Endothelial cell (in vitro differentiated cells): Measurements from ENCODE around the gene HYDIN. TPM values are rescaled to one million over a fixed set of nuclear protein-coding genes. Genes with fewer than 3 reads are reported as not detected.
"Not testable (repeated sequence)": the region's sequence is repeated elsewhere in the genome, so short reads cannot be mapped to it uniquely, and the experiment has no call there.

Experiments used
- DNase-seq: peaks from one replicate; pipeline ENCODE4 v3.0.0; 2021; ENCODE audit warnings: low spot score
- H3K27ac Mint-ChIP-seq: one replicate; pipeline ENCODE4 v1.8.0; 2021; ENCODE audit warnings: mixed read lengths, inconsistent platforms; ENCODE audit not compliant: unreplicated experiment
- H3K27me3 Mint-ChIP-seq: one replicate; pipeline ENCODE4 v1.8.0; 2021; ENCODE audit warnings: mild to moderate bottlenecking, moderate library complexity, mixed read lengths, inconsistent platforms; ENCODE audit not compliant: unreplicated experiment
- H3K36me3 Mint-ChIP-seq: one replicate; pipeline ENCODE4 v1.8.0; 2021; ENCODE audit warnings: mild to moderate bottlenecking, low read depth, mixed read lengths, inconsistent platforms; ENCODE audit not compliant: unreplicated experiment
- H3K4me1 Mint-ChIP-seq: one replicate; pipeline ENCODE4 v1.8.0; 2021; ENCODE audit warnings: mild to moderate bottlenecking, mixed read lengths, inconsistent platforms; ENCODE audit not compliant: unreplicated experiment
- H3K4me3 Mint-ChIP-seq: one replicate; pipeline ENCODE4 v1.8.0; 2021; ENCODE audit warnings: mild to moderate bottlenecking, mixed read lengths, inconsistent platforms; ENCODE audit not compliant: unreplicated experiment
- H3K9me3 Mint-ChIP-seq: one replicate; pipeline ENCODE4 v1.8.0; 2021; ENCODE audit warnings: mixed read lengths, inconsistent platforms; ENCODE audit not compliant: unreplicated experiment
- total RNA-seq: library from RNA; stranded (reverse); fragmentation: NEBNext Ultra II Directional; extraction: Animal tissue kit (Norgen Biotek cat#: 25700); gene quantifications from one replicate; pipeline ENCODE4 v1.2.1, GENCODE V29; 2021; ENCODE audit not compliant: unreplicated experiment

HYDIN gene
- total RNA-seq, 1 donor from 2014 or later: 2.5 TPM

- H3K27me3 Mint-ChIP-seq, H3K36me3 Mint-ChIP-seq, H3K27ac Mint-ChIP-seq, H3K4me1 Mint-ChIP-seq, DNase-seq, H3K4me3 Mint-ChIP-seq, H3K9me3 Mint-ChIP-seq: not testable (repeated sequence)
These were observed 275.6 kb downstream of the HYDIN start for GRCh38 chr16:70954922-70955321.

DNA sequence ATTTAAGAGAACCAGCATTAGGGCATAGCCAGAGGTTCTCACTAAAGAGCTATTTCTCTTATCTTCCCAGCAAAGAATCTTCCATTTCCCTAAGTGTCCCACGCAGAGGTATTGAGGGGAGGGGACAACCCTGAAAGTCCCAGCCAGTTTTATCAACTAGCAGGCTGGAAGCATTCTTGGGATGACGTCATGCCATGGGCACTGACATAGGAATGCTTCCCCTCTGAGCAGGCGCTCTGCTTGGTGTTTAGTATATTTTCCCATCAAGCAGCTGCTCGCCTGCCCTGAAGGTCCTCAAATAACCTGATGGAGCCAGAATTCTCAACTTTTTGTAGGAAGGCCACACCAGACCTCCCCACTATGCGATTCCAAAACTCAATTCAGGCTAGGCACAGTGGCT is 276.7 kb downstream of the HYDIN start:
- not testable (repeated sequence) for H3K4me3 Mint-ChIP-seq, H3K9me3 Mint-ChIP-seq, DNase-seq, H3K27me3 Mint-ChIP-seq, H3K27ac Mint-ChIP-seq, H3K4me1 Mint-ChIP-seq, H3K36me3 Mint-ChIP-seq

DNA sequence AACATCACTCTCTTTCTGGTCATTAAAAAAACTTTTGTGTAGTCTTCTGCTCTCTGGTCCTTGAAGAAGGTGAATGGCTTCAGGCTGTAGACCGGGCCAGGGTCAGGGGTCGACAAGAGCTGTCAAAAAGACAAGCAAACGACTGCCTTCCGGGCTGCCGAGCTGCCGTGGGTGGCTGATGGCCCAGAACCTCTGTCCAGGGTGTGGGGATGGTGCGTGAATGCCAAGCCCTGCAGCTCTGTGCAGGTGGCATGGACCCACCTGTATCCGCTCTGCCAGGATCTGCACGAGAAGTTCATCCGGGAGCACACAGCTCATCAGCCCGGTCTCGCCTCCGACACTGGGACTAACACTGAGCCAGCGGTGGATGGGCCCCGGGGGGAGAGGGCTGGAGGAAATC is 287.0 kb downstream of the HYDIN start:
- H3K27me3 Mint-ChIP-seq, DNase-seq, H3K36me3 Mint-ChIP-seq, H3K27ac Mint-ChIP-seq, H3K9me3 Mint-ChIP-seq, H3K4me1 Mint-ChIP-seq, H3K4me3 Mint-ChIP-seq: not testable (repeated sequence)

DNA sequence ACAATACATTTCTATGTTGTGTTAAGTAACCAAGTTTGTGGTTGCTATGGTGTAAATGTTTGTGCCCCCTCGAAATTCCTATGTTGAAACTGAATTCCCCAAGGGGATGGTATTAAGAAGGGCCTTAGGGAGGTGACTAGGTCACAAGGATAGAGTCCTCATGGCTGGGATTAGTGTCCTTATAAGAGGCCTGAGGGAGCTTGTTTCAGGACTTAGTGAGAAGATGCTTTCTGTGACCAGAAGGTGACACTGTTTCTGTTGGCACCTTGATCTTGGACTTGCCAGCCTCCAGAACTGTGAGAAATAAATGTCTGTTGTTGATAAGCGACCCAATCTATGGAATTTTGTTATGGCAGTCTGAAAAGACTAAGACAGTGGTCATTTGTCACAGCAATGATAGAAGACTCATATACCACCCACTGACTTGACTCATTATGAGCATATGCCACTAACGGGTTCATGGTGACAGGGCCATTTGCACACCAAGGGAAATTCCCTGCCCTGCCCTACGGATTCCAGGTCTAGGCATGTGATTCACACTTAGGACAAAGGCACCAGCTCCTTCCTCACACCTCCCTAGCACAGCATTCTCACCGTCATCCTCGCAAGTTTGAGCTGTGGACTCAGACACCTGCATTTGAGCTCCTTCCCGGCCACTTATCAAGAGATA is 290.7 kb downstream of the HYDIN start:
- DNase-seq, H3K4me3 Mint-ChIP-seq, H3K9me3 Mint-ChIP-seq, H3K27ac Mint-ChIP-seq, H3K36me3 Mint-ChIP-seq, H3K27me3 Mint-ChIP-seq, H3K4me1 Mint-ChIP-seq: not testable (repeated sequence)

GRCh38 chr16:70936781-70937525 is 293.6 kb downstream of the HYDIN start:
- not testable (repeated sequence) for H3K4me1 Mint-ChIP-seq, H3K27ac Mint-ChIP-seq, H3K36me3 Mint-ChIP-seq, DNase-seq, H3K4me3 Mint-ChIP-seq, H3K27me3 Mint-ChIP-seq, H3K9me3 Mint-ChIP-seq

DNA sequence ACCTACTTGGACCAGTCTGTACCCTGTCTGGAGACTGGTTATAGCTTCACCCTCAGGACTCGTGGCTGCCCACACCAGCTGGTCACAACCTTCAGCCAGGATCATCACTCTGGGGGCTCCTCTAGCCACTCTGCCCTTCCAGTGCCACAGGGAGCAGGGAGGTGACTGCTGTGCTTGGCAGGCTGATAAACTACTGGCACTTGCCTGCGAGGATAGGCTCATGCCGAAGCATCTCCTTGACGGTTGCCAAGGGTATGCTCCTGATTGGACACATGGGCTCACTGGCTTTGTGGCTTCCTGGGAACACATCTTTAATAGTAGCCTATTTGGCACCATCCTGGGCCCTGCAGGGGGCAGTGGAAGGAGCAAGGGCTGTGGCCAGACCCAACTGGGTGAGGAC is 295.2 kb downstream of the HYDIN start:
- not testable (repeated sequence) for H3K36me3 Mint-ChIP-seq, H3K27me3 Mint-ChIP-seq, H3K9me3 Mint-ChIP-seq, H3K27ac Mint-ChIP-seq, H3K4me3 Mint-ChIP-seq, H3K4me1 Mint-ChIP-seq, DNase-seq

DNA sequence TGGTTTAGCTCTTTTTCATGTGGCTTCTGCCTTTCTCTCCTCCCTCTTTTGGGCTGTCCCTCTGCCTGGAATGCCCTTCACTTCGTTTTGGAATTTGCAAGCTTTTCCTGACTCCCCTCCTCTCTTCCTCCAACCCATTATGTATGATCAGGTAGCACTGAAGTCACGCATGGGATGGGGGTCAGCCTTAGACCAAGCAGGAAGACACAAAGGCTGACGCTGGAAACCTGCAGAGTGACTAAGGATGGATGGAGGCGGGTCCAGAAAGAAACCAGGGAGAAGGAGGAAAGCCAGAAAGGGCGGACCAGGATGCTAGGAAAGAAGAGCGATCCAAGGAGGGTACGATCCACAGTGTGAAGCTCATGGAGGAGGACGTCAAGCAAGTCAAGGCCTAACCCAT is 296.8 kb downstream of the HYDIN start:
- DNase-seq, H3K36me3 Mint-ChIP-seq, H3K9me3 Mint-ChIP-seq, H3K4me3 Mint-ChIP-seq, H3K27me3 Mint-ChIP-seq, H3K27ac Mint-ChIP-seq, H3K4me1 Mint-ChIP-seq: not testable (repeated sequence)

DNA sequence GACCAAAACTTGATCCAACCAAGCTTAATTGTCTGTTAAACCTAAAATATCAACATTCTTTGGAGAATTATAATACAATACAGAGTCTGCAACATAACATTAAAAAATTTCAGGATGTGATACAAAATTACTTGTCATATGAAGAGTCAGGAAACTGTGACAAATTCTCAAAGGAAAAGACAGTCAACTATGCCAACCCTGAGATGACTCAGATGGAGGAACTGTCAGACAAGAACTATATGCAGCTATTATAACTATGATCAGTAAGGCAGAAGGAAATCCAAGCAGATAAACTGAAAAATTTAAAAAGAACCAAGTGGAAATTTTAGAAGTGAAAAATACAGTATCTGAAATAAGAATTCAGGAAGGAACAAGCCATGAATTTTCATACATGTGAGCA is 299.8 kb downstream of the HYDIN start:
- not testable (repeated sequence) for H3K27ac Mint-ChIP-seq, H3K36me3 Mint-ChIP-seq, H3K9me3 Mint-ChIP-seq, H3K4me1 Mint-ChIP-seq, H3K27me3 Mint-ChIP-seq, DNase-seq, H3K4me3 Mint-ChIP-seq

GRCh38 chr16:70922164-70922563 is 308.4 kb downstream of the HYDIN start:
- H3K9me3 Mint-ChIP-seq, DNase-seq, H3K36me3 Mint-ChIP-seq, H3K4me1 Mint-ChIP-seq, H3K27ac Mint-ChIP-seq, H3K4me3 Mint-ChIP-seq, H3K27me3 Mint-ChIP-seq: not testable (repeated sequence)

- not testable (repeated sequence) for H3K27ac Mint-ChIP-seq, H3K4me3 Mint-ChIP-seq, H3K27me3 Mint-ChIP-seq, H3K4me1 Mint-ChIP-seq, DNase-seq, H3K36me3 Mint-ChIP-seq, H3K9me3 Mint-ChIP-seq
These were observed 309.9 kb downstream of the HYDIN start for GRCh38 chr16:70920661-70921060.

GRCh38 chr16:70888208-70888607 is 342.3 kb downstream of the HYDIN start:
- not testable (repeated sequence) for H3K36me3 Mint-ChIP-seq, DNase-seq, H3K9me3 Mint-ChIP-seq, H3K4me3 Mint-ChIP-seq, H3K4me1 Mint-ChIP-seq, H3K27me3 Mint-ChIP-seq, H3K27ac Mint-ChIP-seq

DNA sequence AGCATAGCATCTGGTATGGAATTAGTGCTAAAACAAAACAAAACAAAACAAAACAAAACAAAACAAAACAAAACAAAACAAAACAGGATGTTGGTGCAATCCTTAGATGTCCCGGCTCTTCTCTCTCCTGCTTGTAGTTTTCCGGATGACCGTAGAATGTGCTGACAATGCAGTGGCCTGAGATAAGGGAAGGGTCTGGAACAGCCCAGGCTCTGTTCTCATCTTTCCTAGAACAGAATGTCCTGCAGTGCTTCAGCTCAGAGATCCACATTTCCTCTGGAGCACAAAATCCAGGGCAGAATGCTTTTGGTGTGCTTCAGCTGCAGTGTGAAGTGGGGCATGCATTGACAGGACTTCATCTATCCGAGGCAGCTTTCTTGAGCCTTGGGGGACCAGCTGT is 345.9 kb downstream of the HYDIN start:
- not testable (repeated sequence) for H3K36me3 Mint-ChIP-seq, H3K4me1 Mint-ChIP-seq, H3K4me3 Mint-ChIP-seq, H3K9me3 Mint-ChIP-seq, DNase-seq, H3K27ac Mint-ChIP-seq, H3K27me3 Mint-ChIP-seq
